GM19193 (cell line): Measurements from ENCODE around the gene FAM78A.

Experiments used
- POLR2A ChIP-seq: IDR thresholded peaks from 4 replicates; pipeline ENCODE4 v1.6.1; 2011; ENCODE audit not compliant: insufficient read depth, insufficient read length; ENCODE audit errors: extremely low read depth

The FAM78A gene

GRCh38 chr9:131308452-131308851, 32.1 kb upstream of the FAM78A start:
- TF ChIP-seq POLR2A = no peak

- no peak for TF ChIP-seq POLR2A
These were observed 31.7 kb upstream of the FAM78A start for GRCh38 chr9:131307974-131308373.

DNA sequence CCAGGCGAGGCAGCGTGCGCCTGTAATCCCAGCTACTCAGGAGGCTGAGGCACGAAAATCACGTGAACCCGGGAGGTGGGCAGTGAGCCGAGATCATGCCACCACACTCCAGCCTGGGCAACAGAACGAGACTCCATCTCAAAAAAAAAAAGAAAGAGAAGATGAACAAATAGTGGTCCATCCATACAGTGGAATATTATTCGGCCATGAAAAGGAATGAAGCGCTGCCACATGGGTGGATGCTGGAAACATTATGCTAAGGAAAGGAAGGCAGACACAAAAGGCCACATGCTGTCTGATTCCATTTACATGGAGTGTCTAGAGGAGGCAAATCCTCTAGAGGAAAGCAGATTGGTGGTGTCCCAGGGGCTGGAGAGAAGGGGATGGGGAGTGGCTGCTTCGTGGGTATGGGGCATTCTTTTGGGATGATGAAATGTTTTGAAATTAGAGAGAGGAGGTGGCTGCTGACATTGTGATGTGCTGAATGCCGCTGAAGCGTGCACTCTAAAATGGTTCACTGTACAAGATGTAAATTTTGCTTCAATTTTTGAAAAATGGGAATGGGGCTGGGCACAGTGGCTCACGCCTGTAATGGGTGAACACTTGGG, 30.2 kb upstream of the FAM78A start:
- no peak for TF ChIP-seq POLR2A

DNA sequence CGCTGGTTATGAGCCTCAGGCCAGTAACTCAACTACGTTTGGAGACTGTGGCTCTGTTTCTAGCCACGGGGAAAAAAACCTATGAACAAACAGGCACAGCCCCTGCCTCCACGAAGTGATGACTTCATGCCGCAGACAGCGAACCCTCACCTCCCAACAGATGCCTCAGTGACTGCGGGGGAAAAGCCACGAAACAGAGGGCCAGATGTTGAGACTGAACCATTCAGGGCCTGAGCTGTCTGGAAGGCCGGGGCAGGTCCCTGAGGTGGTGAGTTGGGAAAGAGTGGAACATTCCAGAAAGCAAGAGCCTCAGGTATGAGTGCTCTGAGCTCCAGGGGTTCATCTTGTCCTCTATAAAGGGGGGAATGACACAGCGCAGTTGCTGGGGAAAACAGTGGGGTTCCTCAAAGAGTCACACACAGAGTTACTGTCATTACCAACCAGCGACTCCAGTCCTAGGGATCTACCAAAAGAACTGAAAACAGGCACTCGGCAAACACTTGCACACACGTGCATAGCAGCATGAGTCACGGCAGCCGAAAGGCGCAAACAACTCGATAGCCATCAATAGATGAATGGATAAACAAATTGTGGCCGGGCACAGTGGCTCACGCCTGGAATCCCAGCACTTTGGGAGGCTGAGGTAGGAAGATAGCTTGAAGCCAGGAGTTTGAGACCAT, 28.5 kb upstream of the FAM78A start:
- no peak for TF ChIP-seq POLR2A

DNA sequence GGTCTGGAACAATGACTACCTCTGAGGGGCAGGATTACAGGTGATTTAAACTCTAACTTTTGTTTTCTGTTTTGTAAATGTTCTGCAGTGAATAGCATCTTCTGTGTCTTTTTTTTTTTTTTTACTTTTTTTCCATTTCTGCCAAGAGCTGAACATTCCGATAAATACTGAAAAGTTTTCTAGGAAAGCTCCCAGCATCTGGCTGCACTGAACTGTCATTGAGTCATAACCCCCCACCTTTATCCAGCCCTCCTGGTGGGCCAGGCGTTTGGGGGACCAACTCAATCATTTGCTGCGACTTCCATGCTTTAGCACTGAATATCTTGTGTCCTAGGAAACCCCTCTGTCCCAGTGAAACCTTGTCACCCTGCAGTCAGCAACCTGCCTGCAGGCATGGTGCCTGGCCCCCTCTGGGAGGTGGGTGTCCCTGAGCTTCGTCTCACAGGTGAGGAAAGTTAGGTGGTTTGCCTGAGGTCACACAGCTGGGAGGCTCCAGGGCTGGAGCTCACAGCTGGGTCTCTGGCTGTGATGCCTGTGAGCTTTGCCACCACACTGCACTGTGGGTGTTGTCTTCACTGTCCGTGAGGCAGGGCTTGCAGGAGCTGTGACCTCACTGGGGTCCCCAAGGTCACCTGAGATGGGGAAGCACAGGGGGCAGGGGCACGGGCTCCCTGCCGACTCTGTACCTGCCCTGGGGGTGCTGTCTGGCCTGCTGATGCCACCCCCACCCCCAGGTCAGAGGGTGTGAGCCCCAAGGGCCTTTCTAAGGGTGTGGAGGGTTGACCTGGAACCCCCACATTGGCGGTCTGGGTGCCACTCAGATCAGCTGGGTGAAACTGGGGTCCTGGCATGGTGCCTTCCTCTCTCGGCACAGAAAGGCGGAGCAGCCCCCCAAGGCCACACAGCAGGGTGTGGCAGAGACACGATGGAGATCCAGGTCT, 27.3 kb upstream of the FAM78A start:
- no peak for TF ChIP-seq POLR2A

DNA sequence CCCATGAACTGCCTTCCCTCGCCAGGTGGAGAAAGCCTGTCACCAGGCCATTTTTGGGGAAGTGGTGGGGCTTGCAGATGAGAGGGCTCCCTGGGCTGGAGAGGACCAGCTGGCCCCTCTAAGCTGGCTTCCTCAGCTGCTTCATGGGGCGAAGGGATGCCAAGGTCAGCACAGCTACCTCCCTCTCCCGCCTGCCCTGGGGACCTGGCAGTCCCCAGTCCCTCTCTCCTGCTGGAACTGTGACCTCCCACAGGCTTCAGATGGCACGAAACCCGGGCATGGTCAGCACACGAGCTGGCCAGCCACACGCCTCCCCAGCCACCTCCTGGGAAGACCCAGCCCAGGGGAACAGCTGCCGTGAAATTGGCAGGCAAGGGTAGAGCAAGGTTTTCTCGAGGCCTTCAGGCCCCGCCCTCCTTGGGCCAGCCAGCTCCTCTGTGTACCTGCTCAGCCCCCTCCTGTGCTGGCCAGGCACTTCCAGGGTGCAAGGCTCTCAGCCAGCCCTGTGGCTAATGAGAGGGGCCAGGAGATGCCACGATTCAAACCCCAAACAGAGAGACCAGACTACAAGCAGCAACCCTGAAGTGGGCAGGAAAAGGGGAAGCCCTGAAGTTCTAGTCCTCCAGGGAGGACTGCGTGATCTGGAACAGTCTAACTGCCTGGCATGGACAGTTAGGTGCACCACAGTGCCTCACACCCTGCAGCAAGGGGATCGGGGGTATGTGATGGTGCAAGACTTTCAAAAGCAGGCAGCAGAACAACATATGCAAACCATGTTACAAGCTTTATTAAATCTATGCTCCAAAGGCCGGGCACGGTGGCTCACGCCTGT, 26.1 kb upstream of the FAM78A start:
- no peak for TF ChIP-seq POLR2A

DNA sequence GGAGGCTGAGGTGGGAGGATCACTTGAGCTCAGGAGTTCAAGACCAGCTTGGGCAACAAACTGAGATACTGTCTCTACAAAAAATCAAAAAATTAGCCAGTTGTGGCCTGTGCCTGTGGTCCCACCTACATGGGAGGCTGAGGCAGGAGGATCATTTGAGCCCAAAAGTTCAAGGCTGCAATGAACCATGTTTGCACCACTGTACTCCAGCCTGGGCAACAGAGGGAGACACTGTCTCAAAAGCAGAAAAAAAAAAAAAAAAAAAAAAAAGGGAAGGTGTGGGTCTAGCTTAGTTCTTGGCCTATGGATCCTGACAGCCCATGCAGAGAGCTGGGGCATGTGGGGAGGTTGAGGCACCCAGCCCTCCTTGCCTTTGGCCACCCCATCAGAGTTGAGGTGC, 24.1 kb upstream of the FAM78A start:
- no peak for TF ChIP-seq POLR2A

GRCh38 chr9:131299961-131300347, 23.6 kb upstream of the FAM78A start:
- TF ChIP-seq POLR2A = no peak

DNA sequence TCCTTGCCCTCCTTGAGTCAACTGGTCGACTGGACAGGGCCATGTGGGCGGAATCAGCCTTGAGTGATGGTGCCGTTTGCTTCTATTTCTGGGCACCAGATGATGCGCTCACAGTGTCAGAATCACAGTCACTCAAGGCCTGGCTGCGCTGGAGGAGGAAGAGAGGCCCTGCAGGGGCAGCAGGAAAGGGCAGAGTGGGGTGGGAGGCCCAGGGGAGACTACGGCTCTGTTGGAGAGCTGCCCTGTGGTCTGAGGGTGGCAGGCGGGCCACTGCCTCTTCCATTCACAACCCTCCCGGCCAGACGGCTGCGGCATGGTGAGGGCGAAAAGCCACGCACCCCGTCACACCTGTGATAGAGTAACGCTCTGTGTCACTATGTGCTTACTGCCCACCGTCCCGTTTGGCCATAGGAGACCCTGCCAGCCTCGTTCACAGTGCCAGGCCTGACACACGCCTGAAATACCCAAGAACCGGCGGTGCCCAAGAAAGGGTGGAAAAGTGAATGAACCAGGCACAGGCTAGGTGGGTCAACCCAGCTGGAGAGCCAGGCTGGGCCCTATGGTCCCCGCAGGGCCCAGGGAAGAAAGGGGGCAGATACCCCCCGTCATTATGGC, 23.1 kb upstream of the FAM78A start:
- no peak for TF ChIP-seq POLR2A

DNA sequence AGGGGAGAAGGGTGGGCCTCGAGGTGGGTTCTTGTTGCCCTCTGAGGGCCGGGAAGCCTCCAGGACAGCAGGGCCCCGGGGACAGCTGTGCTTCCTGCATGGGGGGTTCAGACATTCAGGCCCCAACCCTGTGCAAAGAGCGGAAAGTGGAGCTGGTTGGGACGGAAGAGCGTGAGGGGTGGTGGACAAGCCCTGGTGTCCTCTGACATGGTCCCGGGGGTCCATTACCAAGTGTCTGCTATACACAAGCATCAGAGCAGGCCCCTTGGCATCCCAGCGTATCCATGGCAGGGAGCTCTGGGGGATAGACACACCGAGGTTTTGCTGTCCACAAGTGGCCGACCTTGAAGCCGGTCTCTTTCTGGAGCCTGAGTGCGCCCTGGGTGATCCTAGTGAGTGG, 22.5 kb upstream of the FAM78A start:
- no peak for TF ChIP-seq POLR2A

DNA sequence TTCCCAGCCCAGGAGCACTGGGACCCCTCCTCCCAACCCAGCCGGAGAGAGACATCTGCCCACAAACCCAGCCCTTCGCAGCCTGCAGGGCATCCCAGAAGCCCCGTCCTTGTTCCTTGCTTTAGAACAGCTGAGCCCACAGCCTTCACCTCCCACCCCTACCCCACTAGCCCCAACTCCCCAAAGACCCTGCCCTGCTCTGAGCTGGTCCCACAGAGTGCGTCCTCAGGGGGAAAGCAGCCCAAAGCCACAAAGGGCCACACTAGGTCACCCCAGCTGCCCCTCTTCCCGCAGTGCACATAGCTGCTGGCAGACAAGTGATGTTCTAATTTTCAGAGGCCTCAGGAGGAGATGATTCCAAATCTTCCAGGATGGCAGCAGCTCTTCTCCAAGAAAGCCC, 22.0 kb upstream of the FAM78A start:
- no peak for TF ChIP-seq POLR2A

DNA sequence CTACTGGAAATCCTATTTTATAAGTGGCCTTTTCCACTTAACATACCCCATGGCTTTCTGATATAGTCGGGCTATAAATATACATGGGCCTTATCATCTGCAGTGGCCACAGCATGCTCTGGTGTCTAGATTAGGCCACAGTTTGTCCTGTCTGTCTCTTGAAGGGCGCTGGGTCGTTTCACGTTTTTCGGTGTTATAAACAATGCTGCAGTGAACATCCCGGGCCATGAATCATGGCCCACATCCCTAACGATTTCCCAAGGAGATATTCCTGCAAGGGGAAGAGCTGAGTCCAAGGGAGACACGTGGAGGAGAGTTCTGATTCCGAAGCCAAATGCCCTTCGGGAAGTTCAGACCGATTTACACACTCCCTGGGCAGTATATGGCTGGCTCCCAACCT, 21.6 kb upstream of the FAM78A start:
- TF ChIP-seq POLR2A = no peak

DNA sequence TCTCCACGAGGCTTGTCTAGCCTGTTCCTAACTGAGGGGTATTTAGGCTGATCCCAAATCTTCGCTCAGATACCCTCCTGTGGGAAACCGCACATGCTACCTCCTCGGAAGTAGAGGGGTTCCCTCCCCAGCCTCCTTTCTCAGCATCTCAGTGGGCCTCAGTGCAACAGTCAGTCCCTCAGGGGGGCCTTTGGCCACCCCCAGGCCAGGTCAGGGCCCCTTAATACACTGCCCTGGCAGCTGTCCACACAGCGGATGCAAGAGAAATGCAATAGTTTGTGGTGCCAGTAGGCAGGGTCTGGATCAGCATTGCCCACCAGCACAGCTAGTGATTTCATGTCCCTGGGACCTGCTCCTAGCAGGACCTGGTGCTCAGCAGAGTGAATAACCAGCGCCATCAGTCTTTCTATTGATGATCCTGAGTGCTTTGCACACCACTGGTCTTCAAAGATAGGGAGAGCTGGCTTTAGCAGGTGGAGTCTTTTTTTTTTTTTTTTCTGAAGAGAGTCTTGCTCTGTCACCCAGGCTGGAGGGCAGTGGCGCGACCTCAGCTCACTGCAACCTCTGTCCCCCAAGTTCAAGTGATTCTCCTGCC, 20.7 kb upstream of the FAM78A start:
- TF ChIP-seq POLR2A = no peak

- TF ChIP-seq POLR2A = no peak
These were observed 20.1 kb upstream of the FAM78A start for GRCh38 chr9:131296460-131296859.
